T-helper 1 cell (primary cell): Measurements from ENCODE around the gene ZNF516.

Experiments used
- DNase-seq, 5 donors: peaks; one replicate each; pipeline ENCODE4 v3.0.0-alpha.2; 2012 to 2020

ZNF516 gene

GRCh38 chr18:76398295-76398694 is 96.7 kb downstream of the ZNF516 start:
- no peak for DNase-seq

GRCh38 chr18:76397631-76398030 is 97.4 kb downstream of the ZNF516 start:
- no peak for DNase-seq

- DNase-seq, result no peak
Measured at GRCh38 chr18:76396792-76397191, 98.2 kb downstream of the ZNF516 start.

GRCh38 chr18:76395609-76396008 is 99.4 kb downstream of the ZNF516 start:
- no peak for DNase-seq

- no peak for DNase-seq
Measured at GRCh38 chr18:76394780-76395476, 100.1 kb downstream of the ZNF516 start.

GRCh38 chr18:76392349-76392748 is 102.7 kb downstream of the ZNF516 start:
- DNase-seq, result no peak

- DNase-seq, result no peak
Measured at GRCh38 chr18:76391746-76392145, 103.3 kb downstream of the ZNF516 start.

GRCh38 chr18:76391038-76391437 is 104.0 kb downstream of the ZNF516 start:
- no peak for DNase-seq

- DNase-seq, result no peak
Measured at GRCh38 chr18:76390452-76391035, 104.5 kb downstream of the ZNF516 start.

- DNase-seq, result no peak
Measured at GRCh38 chr18:76389716-76390115, 105.3 kb downstream of the ZNF516 start.

GRCh38 chr18:76388891-76389423 is 106.1 kb downstream of the ZNF516 start:
- no peak for DNase-seq

GRCh38 chr18:76388261-76388660 is 106.8 kb downstream of the ZNF516 start:
- DNase-seq, result no peak

GRCh38 chr18:76387608-76388007 is 107.4 kb downstream of the ZNF516 start:
- no peak for DNase-seq

- no peak for DNase-seq
Measured at GRCh38 chr18:76386886-76387285, 108.2 kb downstream of the ZNF516 start.

- DNase-seq, result no peak
Measured at GRCh38 chr18:76386071-76386470, 109.0 kb downstream of the ZNF516 start.

- no peak for DNase-seq
Measured at GRCh38 chr18:76385681-76385975, 109.4 kb downstream of the ZNF516 start.

- DNase-seq, result no peak
Measured at GRCh38 chr18:76384861-76385680, 110.0 kb downstream of the ZNF516 start.

GRCh38 chr18:76384114-76384790 is 110.8 kb downstream of the ZNF516 start:
- DNase-seq, result no peak

GRCh38 chr18:76383636-76384035 is 111.4 kb downstream of the ZNF516 start:
- no peak for DNase-seq

GRCh38 chr18:76382275-76382674 is 112.8 kb downstream of the ZNF516 start:
- DNase-seq, result no peak

GRCh38 chr18:76380791-76381405 is 114.1 kb downstream of the ZNF516 start:
- no peak for DNase-seq

GRCh38 chr18:76380127-76380729 is 114.8 kb downstream of the ZNF516 start:
- DNase-seq, result no peak
